Activated CD8-positive, alpha-beta memory T cell treated with anti-CD3 and anti-CD28 coated beads, Interleukin-2, amount 10 ng/mL, durations not matched to agents 7 days and 5 days (primary cell): Measurements from ENCODE around the gene DLG2. TPM values are rescaled to one million over a fixed set of nuclear protein-coding genes. Genes with fewer than 3 reads are reported as not detected.

Source experiments
- ATAC-seq: fragments of 150-1000 bp; cut with Tn5 transposase; one replicate; pipeline ENCODE4 v1.10.0; 2021; ENCODE audit warnings: moderate library complexity
- CTCF ChIA-PET: fragments of 350-600 bp; sonication (Branson Sonifier 250); formaldehyde crosslinking; loops from one replicate; lab custom pipeline; 2021; ENCODE audit warnings: antibody characterized with exemption; lab: Charles Lee
- DNase-seq: peaks from one replicate; pipeline ENCODE4 v3.0.0-alpha.2; 2020
- H3K27ac Mint-ChIP-seq: one replicate; pipeline ENCODE4 v1.8.0; 2021; ENCODE audit warnings: mild to moderate bottlenecking, mixed read lengths
- H3K27me3 Mint-ChIP-seq: one replicate; pipeline ENCODE4 v1.8.0; 2021; ENCODE audit warnings: mixed read lengths
- H3K36me3 Mint-ChIP-seq: one replicate; pipeline ENCODE4 v1.8.0; 2021; ENCODE audit warnings: mild to moderate bottlenecking, mixed read lengths
- H3K4me1 Mint-ChIP-seq: one replicate; pipeline ENCODE4 v1.8.0; 2021; ENCODE audit warnings: mixed read lengths
- H3K4me3 Mint-ChIP-seq: one replicate; pipeline ENCODE4 v1.8.0; 2021; ENCODE audit warnings: mild to moderate bottlenecking, moderate library complexity, mixed read lengths
- H3K9me3 Mint-ChIP-seq: one replicate; pipeline ENCODE4 v1.8.0; 2022; ENCODE audit warnings: low read depth, mixed read lengths
- total RNA-seq, 2 experiments: library from RNA; stranded (reverse); gene quantifications; one replicate each; pipeline ENCODE4 v1.2.3, GENCODE V29; 2021

The DLG2 gene
- total RNA-seq, 2 experiments from 2014 or later: 1.4 to 2.1 TPM

GRCh38 chr11:84215672-84216071 lies 1411.5 kb downstream of the DLG2 start:
- no peaks in the 10 kb centered on the region for H3K36me3 Mint-ChIP-seq
- no peak overlapping the region for H3K4me3 Mint-ChIP-seq
- H3K4me1 Mint-ChIP-seq: no peaks in the 10 kb centered on the region
- ATAC-seq (no peak), DNase-seq (no peak)
- CTCF ChIA-PET: no interaction called here
- H3K27me3 Mint-ChIP-seq: no peaks in the 10 kb centered on the region
- peaks cover 5% of the 10 kb centered on the region for H3K9me3 Mint-ChIP-seq
- H3K27ac Mint-ChIP-seq: no peak overlapping the region

DNA sequence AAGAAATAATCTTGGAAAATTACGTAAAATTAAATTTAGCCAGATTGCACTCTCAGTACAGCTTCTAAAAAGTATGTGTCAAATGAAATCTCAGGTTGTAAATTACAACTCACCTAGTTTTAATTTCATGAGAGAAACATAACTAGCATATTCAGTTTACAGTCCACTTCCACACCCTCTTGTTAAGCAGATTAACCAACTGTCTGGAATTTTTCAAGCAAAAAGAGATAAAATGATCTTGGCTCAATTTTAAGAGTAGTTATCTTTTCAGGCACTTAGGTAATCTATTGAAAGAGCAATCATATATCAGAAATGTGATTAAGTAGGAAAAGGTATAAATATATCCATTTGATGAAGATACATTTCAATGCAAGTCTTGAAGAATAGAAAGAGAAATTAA lies 1412.6 kb downstream of the DLG2 start:
- Mint-ChIP-seq H3K9me3 (peaks cover 5% of the 10 kb centered on the region), H3K27ac (no peak overlapping the region), H3K36me3 (no peaks in the 10 kb centered on the region), H3K27me3 (no peaks in the 10 kb centered on the region), H3K4me3 (no peak overlapping the region), H3K4me1 (no peaks in the 10 kb centered on the region)
- ATAC-seq (no peak), DNase-seq (no peak)
- CTCF ChIA-PET: no interaction called here

- no peak overlapping the region for H3K27ac Mint-ChIP-seq
- H3K4me1 Mint-ChIP-seq: no peaks in the 10 kb centered on the region
- H3K36me3 Mint-ChIP-seq: no peaks in the 10 kb centered on the region
- DNase-seq (no peak), ATAC-seq (no peak)
- H3K27me3 Mint-ChIP-seq: no peaks in the 10 kb centered on the region
- CTCF ChIA-PET: no interaction called here
- H3K9me3 Mint-ChIP-seq: no peaks in the 10 kb centered on the region
- H3K4me3 Mint-ChIP-seq: no peak overlapping the region
These were observed 1414.4 kb downstream of the DLG2 start for GRCh38 chr11:84212468-84213390.

DNA sequence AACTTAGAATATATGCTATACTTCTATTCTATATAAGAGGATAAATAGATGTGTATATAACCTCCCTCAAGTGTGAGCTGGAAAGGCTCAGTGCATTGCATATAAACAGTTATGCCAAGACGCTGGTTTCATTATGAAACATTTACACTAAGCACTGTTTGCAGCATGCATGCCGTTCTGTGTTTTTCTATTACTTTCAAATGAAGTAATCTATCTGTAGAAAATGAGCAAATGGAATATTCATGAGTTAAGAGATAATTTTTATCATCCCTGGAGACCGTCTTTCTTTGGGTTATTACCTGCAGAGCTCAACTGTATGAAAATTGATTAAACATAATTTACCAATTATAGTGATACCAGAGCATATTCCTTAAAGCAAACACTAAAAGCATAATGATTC lies 1415.2 kb downstream of the DLG2 start:
- no peaks in the 10 kb centered on the region for H3K9me3 Mint-ChIP-seq
- ATAC-seq (no peak), DNase-seq (no peak)
- H3K27ac Mint-ChIP-seq: no peak overlapping the region
- H3K4me3 Mint-ChIP-seq: no peak overlapping the region
- CTCF ChIA-PET: no interaction called here
- H3K36me3 Mint-ChIP-seq: no peaks in the 10 kb centered on the region
- no peaks in the 10 kb centered on the region for H3K4me1 Mint-ChIP-seq
- no peaks in the 10 kb centered on the region for H3K27me3 Mint-ChIP-seq

DNA sequence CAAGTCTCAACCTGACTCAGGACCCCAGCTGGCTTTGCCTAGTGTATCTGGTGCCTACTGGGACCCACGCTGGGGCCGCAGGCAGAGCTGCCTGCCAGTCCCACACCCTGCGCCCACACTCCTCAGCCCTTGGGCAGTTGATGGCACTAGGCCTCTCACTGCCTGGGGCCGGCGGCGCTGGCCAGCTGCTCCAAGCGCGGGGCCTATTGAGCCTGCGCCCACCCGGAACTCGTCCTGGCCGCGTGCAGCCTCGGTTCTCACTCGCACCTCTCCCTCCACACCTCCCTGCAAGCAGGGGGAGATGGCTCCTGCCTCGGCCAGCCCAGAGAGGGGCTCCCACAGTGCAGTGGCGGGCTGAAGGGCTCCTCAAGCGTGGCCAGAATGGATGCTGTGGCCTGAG lies 1432.4 kb downstream of the DLG2 start:
- DNase-seq (no peak), ATAC-seq (no peak)
- no peaks in the 10 kb centered on the region for H3K36me3 Mint-ChIP-seq
- H3K9me3 Mint-ChIP-seq: peaks cover 7% of the 10 kb centered on the region
- H3K4me1 Mint-ChIP-seq: no peaks in the 10 kb centered on the region
- no peak overlapping the region for H3K4me3 Mint-ChIP-seq
- H3K27ac Mint-ChIP-seq: no peak overlapping the region
- H3K27me3 Mint-ChIP-seq: no peaks in the 10 kb centered on the region
- CTCF ChIA-PET: no interaction called here

- no peak for DNase-seq
- CTCF ChIA-PET: no interaction called here
- Mint-ChIP-seq H3K4me3 (no peak overlapping the region), H3K4me1 (no peaks in the 10 kb centered on the region), H3K27ac (no peak overlapping the region), H3K27me3 (no peaks in the 10 kb centered on the region), H3K36me3 (no peaks in the 10 kb centered on the region), H3K9me3 (peaks cover 9% of the 10 kb centered on the region)
- no peak for ATAC-seq
These were observed 1433.4 kb downstream of the DLG2 start for GRCh38 chr11:84193706-84194105.

DNA sequence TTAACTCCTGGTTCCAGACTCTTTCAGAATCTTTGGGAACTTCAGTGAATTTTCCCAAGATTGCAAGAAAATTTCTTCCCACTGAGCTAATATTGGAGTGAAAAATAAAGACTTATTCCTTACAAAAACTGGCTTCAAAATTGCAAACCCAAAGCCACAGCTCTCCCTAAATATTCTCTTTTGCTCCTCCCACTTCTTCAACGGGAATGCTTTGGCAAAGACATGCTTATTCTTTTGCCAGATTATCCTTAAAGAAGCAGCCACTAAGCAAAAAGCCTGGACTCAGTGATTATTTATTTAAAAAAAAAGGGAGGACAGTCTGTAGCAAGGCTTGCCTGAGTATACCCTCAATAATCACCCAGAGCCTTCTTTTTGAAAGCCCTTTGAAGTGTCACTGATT lies 1438.6 kb downstream of the DLG2 start:
- DNase-seq (no peak), ATAC-seq (no peak)
- CTCF ChIA-PET: no interaction called here
- Mint-ChIP-seq H3K27me3 (no peaks in the 10 kb centered on the region), H3K4me3 (no peak overlapping the region), H3K9me3 (peaks cover 5% of the 10 kb centered on the region), H3K36me3 (no peaks in the 10 kb centered on the region), H3K27ac (no peak overlapping the region), H3K4me1 (no peaks in the 10 kb centered on the region)

- no peaks in the 10 kb centered on the region for H3K27me3 Mint-ChIP-seq
- no peak overlapping the region for H3K27ac Mint-ChIP-seq
- CTCF ChIA-PET: no interaction called here
- no peaks in the 10 kb centered on the region for H3K36me3 Mint-ChIP-seq
- ATAC-seq: no peak
- no peak overlapping the region for H3K4me3 Mint-ChIP-seq
- H3K9me3 Mint-ChIP-seq: peaks cover 12% of the 10 kb centered on the region
- H3K4me1 Mint-ChIP-seq: no peaks in the 10 kb centered on the region
- no peak for DNase-seq
These were observed 1454.1 kb downstream of the DLG2 start for GRCh38 chr11:84173078-84173477.

DNA sequence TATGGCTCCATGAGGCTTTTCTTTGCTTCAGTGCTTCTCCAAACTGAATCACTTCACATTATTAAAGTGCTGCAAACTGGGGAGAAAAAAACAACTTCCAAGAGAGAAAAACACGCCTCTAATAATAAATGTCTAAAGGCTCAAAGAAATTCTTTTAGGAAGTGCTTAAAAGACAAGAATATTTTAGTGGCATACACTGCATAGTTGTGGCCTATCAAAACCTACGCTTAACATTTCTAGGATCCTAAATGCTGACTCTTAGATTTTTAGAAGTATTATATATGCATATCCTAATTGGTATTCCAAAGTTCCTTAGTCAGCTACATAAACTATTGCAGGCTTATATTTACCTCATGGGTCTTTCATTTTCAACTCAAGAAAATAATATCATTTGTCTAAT lies 1462.0 kb downstream of the DLG2 start:
- DNase-seq (no peak), ATAC-seq (no peak)
- Mint-ChIP-seq H3K9me3 (peaks cover 7% of the 10 kb centered on the region), H3K4me1 (no peaks in the 10 kb centered on the region), H3K36me3 (no peaks in the 10 kb centered on the region), H3K27ac (no peak overlapping the region), H3K27me3 (no peaks in the 10 kb centered on the region), H3K4me3 (no peak overlapping the region)
- CTCF ChIA-PET: no interaction called here

GRCh38 chr11:84164728-84165127 lies 1462.4 kb downstream of the DLG2 start:
- CTCF ChIA-PET: no interaction called here
- Mint-ChIP-seq H3K27ac (no peak overlapping the region), H3K36me3 (no peaks in the 10 kb centered on the region), H3K4me1 (no peaks in the 10 kb centered on the region), H3K9me3 (peaks cover 10% of the 10 kb centered on the region), H3K27me3 (no peaks in the 10 kb centered on the region), H3K4me3 (no peak overlapping the region)
- no peak for ATAC-seq
- DNase-seq: no peak

DNA sequence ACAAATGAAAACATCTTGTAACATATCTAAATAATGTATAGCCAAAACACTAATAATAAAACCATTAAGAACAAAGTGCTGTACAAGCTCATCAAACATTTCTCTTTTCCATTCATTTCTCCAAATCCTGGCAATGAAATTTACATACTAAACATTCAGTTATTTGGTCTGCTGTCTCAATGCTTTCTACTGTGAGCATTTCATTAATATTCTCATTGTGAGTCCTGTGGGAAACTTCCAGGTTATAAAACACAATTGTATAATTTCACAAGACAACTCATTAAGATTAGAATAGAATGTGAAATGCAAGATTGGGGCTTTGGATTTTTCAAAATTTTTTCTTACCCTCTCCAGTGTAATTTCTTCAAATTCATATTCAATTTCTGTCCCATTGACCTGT lies 1464.0 kb downstream of the DLG2 start:
- ATAC-seq (no peak), DNase-seq (no peak)
- H3K36me3 Mint-ChIP-seq: no peaks in the 10 kb centered on the region
- CTCF ChIA-PET: no interaction called here
- no peaks in the 10 kb centered on the region for H3K4me1 Mint-ChIP-seq
- no peak overlapping the region for H3K4me3 Mint-ChIP-seq
- no peak overlapping the region for H3K27ac Mint-ChIP-seq
- no peaks in the 10 kb centered on the region for H3K27me3 Mint-ChIP-seq
- peaks cover 7% of the 10 kb centered on the region for H3K9me3 Mint-ChIP-seq

- H3K9me3 Mint-ChIP-seq: peaks cover 16% of the 10 kb centered on the region
- H3K4me1 Mint-ChIP-seq: no peaks in the 10 kb centered on the region
- H3K4me3 Mint-ChIP-seq: no peak overlapping the region
- no peaks in the 10 kb centered on the region for H3K36me3 Mint-ChIP-seq
- DNase-seq (no peak), ATAC-seq (no peak)
- no peaks in the 10 kb centered on the region for H3K27me3 Mint-ChIP-seq
- CTCF ChIA-PET: interaction anchor here (0.8 kb wide), 1 partner anchor 17 kb away, joined by 3 read pairs; no protein-coding TSS in a partner anchor
- no peak overlapping the region for H3K27ac Mint-ChIP-seq
These were observed 1469.5 kb downstream of the DLG2 start for GRCh38 chr11:84157639-84158038.

GRCh38 chr11:84146826-84147225 lies 1480.3 kb downstream of the DLG2 start:
- ATAC-seq (no peak), DNase-seq (no peak)
- H3K9me3 Mint-ChIP-seq: peaks cover 11% of the 10 kb centered on the region
- no peaks in the 10 kb centered on the region for H3K4me1 Mint-ChIP-seq
- no peak overlapping the region for H3K4me3 Mint-ChIP-seq
- H3K36me3 Mint-ChIP-seq: no peaks in the 10 kb centered on the region
- H3K27ac Mint-ChIP-seq: no peak overlapping the region
- CTCF ChIA-PET: no interaction called here
- no peaks in the 10 kb centered on the region for H3K27me3 Mint-ChIP-seq

DNA sequence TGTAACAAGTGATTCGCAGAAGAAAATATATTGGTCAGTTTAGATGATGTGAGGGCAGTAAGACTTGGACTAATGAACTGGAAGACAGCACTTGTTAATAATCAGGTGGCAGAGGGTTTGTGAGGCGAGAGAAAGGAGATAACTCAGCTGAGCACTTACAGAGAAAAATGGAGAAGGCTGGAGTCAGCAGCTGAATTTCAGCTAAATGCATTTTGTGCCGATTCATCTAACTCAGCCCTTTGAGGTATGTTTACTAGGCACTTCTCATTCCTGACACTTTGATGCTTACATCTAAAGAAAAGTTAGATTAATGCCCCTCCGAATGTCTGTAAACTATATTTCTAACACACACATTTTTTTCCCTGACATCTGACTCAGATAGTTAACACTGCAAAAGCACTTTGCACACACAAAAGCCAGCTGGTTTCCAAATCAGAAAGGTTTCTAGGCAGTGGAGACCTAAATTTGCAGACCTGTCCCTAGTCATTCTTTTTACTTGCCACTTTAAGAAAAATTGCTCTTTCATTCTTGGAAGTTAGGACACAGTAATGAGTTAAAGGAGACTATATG lies 1481.4 kb downstream of the DLG2 start:
- DNase-seq: no peak
- peaks cover 10% of the 10 kb centered on the region for H3K9me3 Mint-ChIP-seq
- ATAC-seq: no peak
- H3K36me3 Mint-ChIP-seq: no peaks in the 10 kb centered on the region
- H3K4me3 Mint-ChIP-seq: no peak overlapping the region
- H3K27me3 Mint-ChIP-seq: no peaks in the 10 kb centered on the region
- H3K27ac Mint-ChIP-seq: no peak overlapping the region
- CTCF ChIA-PET: no interaction called here
- no peaks in the 10 kb centered on the region for H3K4me1 Mint-ChIP-seq
